ENCODE measurements around the gene DMAC2. TPM values are rescaled to one million over a fixed set of nuclear protein-coding genes. Genes with fewer than 3 reads are reported as not detected.

Gene DMAC2
- total RNA-seq, 2 experiments from 2014 or later, result 47.6 to 51.5 TPM

- intact Hi-C loops (cut with micrococcal nuclease), result no loop called here
- CTCF ChIA-PET, result interaction anchor here (3.4 to 4.0 kb wide), 2 partner anchors 14 to 23 kb away, joined by 15 to 17 read pairs; partner anchors contain the start of gene DMAC2
- no peak for DNase-seq
- peaks cover 24% of the 10 kb centered on the region for H3K4me1 Mint-ChIP-seq (ENCODE audit: low read depth)
- H3K4me3 Mint-ChIP-seq, result no peak overlapping the region
- no peak overlapping the region for H3K27ac Mint-ChIP-seq
- H3K9me3 Mint-ChIP-seq, result no peaks in the 10 kb centered on the region
- H3K36me3 Mint-ChIP-seq (ENCODE audit: low read depth), result peaks cover 4% of the 10 kb centered on the region
- POLR2A ChIA-PET, result interaction anchor here (1.1 to 1.5 kb wide), 2 partner anchors 13 to 61 kb away, joined by 3 to 5 read pairs; no protein-coding TSS in a partner anchor
- TF ChIP-seq CTCF (IDR thresholded peaks at IDR 0.05), result no peak
- no peaks in the 10 kb centered on the region for H3K27me3 Mint-ChIP-seq
- no peak for ATAC-seq
Measured at GRCh38 chr19:41426116-41426841, 13.4 kb downstream of the DMAC2 start.

- POLR2A ChIA-PET, result interaction anchor here (1.0 to 1.5 kb wide), 3 partner anchors 17 to 60 kb away, joined by 3 read pairs; no protein-coding TSS in a partner anchor
- CTCF ChIA-PET, result interaction anchor here (4.0 kb wide), 1 partner anchor 14 kb away, joined by 15 read pairs; the partner anchor contains the start of gene DMAC2
- Mint-ChIP-seq H3K4me1 (ENCODE audit: low read depth) (peaks cover 24% of the 10 kb centered on the region), H3K27ac (peak overlapping the region; percentile 26), H3K9me3 (no peaks in the 10 kb centered on the region), H3K4me3 (no peak overlapping the region), H3K27me3 (no peaks in the 10 kb centered on the region), H3K36me3 (ENCODE audit: low read depth) (peaks cover 8% of the 10 kb centered on the region)
- no peak for DNase-seq
- intact Hi-C loops (cut with micrococcal nuclease), result no loop called here
- ATAC-seq, result no peak
- no peak for TF ChIP-seq CTCF (IDR thresholded peaks at IDR 0.05)
Measured at GRCh38 chr19:41425174-41426115, 14.3 kb downstream of the DMAC2 start.

- ATAC-seq (no peak), DNase-seq (no peak)
- intact Hi-C loops (cut with micrococcal nuclease), result no loop called here
- Mint-ChIP-seq H3K27ac (peak overlapping the region; percentile 26), H3K4me1 (ENCODE audit: low read depth) (peaks cover 24% of the 10 kb centered on the region), H3K27me3 (no peaks in the 10 kb centered on the region), H3K36me3 (ENCODE audit: low read depth) (peaks cover 8% of the 10 kb centered on the region), H3K4me3 (no peak overlapping the region), H3K9me3 (no peaks in the 10 kb centered on the region)
- no peak for TF ChIP-seq CTCF (IDR thresholded peaks at IDR 0.05)
- POLR2A ChIA-PET, result interaction anchor here (1.0 to 1.5 kb wide), 3 partner anchors 17 to 59 kb away, joined by 3 read pairs; no protein-coding TSS in a partner anchor
- CTCF ChIA-PET, result no interaction called here
Measured at GRCh38 chr19:41424335-41425173, 15.2 kb downstream of the DMAC2 start.

GRCh38 chr19:41422955-41423354, 16.8 kb downstream of the DMAC2 start:
- Mint-ChIP-seq H3K4me3 (no peak overlapping the region), H3K9me3 (no peaks in the 10 kb centered on the region), H3K27me3 (no peaks in the 10 kb centered on the region), H3K36me3 (ENCODE audit: low read depth) (peaks cover 15% of the 10 kb centered on the region), H3K4me1 (ENCODE audit: low read depth) (peaks cover 12% of the 10 kb centered on the region), H3K27ac (no peak overlapping the region)
- ChIA-PET POLR2A (no interaction called here), CTCF (no interaction called here)
- no peak for ATAC-seq
- no peak for DNase-seq
- intact Hi-C loops (cut with micrococcal nuclease), result no loop called here
- no peak for TF ChIP-seq CTCF (IDR thresholded peaks at IDR 0.05)

Measured in activated CD8-positive, alpha-beta T cell treated with anti-CD3 and anti-CD28 coated beads for 36 hours (primary cell).